Measurements from ENCODE around the gene OSM. TPM values are rescaled to one million over a fixed set of nuclear protein-coding genes. Genes with fewer than 3 reads are reported as not detected.

OSM gene
- total RNA-seq, 1 experiment from 2014 or later = not detected

DNA sequence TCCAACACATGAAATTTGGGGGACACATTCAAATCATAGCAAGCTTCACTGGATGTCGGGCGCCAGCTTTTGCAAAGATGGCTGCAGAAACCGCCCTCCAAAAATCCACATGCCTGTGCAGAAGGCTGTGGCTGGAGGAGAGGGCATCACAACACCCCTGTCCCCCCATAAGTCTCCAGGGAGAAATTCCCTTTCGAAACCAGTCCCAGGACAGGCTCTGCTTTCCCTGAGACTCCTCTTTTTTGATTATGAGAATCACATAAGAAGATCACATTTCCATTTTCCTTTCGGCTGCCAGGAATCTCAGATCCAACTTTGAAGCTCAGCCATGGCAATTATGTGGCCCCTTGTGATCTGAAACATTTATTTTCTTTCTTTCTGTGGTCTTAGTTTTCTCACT lies 29.8 kb downstream of the OSM start:
- no peak overlapping the region for H3K4me3 ChIP-seq (ENCODE audit: low read depth in 2 of 2, low read length in 2 of 2)
- H3K4me1 ChIP-seq (ENCODE audit: control insufficient read depth, insufficient read depth, low read length) = peaks cover 81% of the 10 kb centered on the region
- no peak for TF ChIP-seq POLR2AphosphoS5 (IDR thresholded peaks at IDR 0.05; ENCODE audit: low read depth, low read length)
- TF ChIP-seq, protein P1, sequence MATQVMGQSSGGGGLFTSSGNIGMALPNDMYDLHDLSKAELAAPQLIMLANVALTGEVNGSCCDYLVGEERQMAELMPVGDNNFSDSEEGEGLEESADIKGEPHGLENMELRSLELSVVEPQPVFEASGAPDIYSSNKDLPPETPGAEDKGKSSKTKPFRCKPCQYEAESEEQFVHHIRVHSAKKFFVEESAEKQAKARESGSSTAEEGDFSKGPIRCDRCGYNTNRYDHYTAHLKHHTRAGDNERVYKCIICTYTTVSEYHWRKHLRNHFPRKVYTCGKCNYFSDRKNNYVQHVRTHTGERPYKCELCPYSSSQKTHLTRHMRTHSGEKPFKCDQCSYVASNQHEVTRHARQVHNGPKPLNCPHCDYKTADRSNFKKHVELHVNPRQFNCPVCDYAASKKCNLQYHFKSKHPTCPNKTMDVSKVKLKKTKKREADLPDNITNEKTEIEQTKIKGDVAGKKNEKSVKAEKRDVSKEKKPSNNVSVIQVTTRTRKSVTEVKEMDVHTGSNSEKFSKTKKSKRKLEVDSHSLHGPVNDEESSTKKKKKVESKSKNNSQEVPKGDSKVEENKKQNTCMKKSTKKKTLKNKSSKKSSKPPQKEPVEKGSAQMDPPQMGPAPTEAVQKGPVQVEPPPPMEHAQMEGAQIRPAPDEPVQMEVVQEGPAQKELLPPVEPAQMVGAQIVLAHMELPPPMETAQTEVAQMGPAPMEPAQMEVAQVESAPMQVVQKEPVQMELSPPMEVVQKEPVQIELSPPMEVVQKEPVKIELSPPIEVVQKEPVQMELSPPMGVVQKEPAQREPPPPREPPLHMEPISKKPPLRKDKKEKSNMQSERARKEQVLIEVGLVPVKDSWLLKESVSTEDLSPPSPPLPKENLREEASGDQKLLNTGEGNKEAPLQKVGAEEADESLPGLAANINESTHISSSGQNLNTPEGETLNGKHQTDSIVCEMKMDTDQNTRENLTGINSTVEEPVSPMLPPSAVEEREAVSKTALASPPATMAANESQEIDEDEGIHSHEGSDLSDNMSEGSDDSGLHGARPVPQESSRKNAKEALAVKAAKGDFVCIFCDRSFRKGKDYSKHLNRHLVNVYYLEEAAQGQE (IDR thresholded peaks at IDR 0.05; ENCODE audit: insufficient read depth in 1 of 2, low read depth in 2 of 2, low read length in 1 of 2) = no peak
- TF ChIP-seq SIN3A (IDR thresholded peaks at IDR 0.05; ENCODE audit: borderline replicate concordance, insufficient read depth, low read depth, low read length) = no peak
- no peak for TF ChIP-seq TCF7L2 (IDR thresholded peaks at IDR 0.05; ENCODE audit: low read depth, low read length)
- no peak for TF ChIP-seq CTCF (IDR thresholded peaks at IDR 0.05)
- in situ Hi-C loops (cut with HindIII; ENCODE audit: low pct_unique_long_range_greater_than_20kb, low sequenced_read_pairs) = no loop called here
- ATAC-seq (no peak), DNase-seq (ENCODE audit: low read depth, low spot score) (no peak)
- no TSS peak for BruUV-seq (replicated peaks)
- peak overlapping the region; percentile 95 for H3K27ac ChIP-seq (ENCODE audit: low read length)
- no peaks in the 10 kb centered on the region for H3K9me3 ChIP-seq (ENCODE audit: control insufficient read depth, insufficient read depth, low read depth, low read length)
- intact Hi-C loops (cut with micrococcal nuclease; ENCODE audit: unreplicated experiment) = no loop called here
- ChIA-PET CTCF (no interaction called here), POLR2A (no interaction called here)
- no peaks in the 10 kb centered on the region for H3K27me3 ChIP-seq (ENCODE audit: control insufficient read depth, insufficient read depth, low read length)
- no peaks in the 10 kb centered on the region for H3K36me3 ChIP-seq (ENCODE audit: control insufficient read depth, insufficient read depth, low read length)

GRCh38 chr22:30235687-30236170 lies 30.9 kb downstream of the OSM start:
- TF ChIP-seq POLR2AphosphoS5 (IDR thresholded peaks at IDR 0.05; ENCODE audit: low read depth, low read length) (no peak), TCF7L2 (IDR thresholded peaks at IDR 0.05; ENCODE audit: low read depth, low read length) (no peak), CTCF (IDR thresholded peaks at IDR 0.05) (no peak), SIN3A (IDR thresholded peaks at IDR 0.05; ENCODE audit: borderline replicate concordance, insufficient read depth, low read depth, low read length) (no peak)
- TF ChIP-seq, protein P1 (IDR thresholded peaks at IDR 0.05; ENCODE audit: insufficient read depth in 1 of 2, low read depth in 2 of 2, low read length in 1 of 2) = no peak
- ATAC-seq (peak; percentile 59), DNase-seq (ENCODE audit: low read depth, low spot score) (no peak)
- Histone ChIP-seq H3K27ac (ENCODE audit: low read length) (peak overlapping the region; percentile 95), H3K9me3 (ENCODE audit: control insufficient read depth, insufficient read depth, low read depth, low read length) (no peaks in the 10 kb centered on the region), H3K4me1 (ENCODE audit: control insufficient read depth, insufficient read depth, low read length) (peaks cover 69% of the 10 kb centered on the region), H3K36me3 (ENCODE audit: control insufficient read depth, insufficient read depth, low read length) (no peaks in the 10 kb centered on the region), H3K27me3 (ENCODE audit: control insufficient read depth, insufficient read depth, low read length) (no peaks in the 10 kb centered on the region), H3K4me3 (ENCODE audit: low read depth in 2 of 2, low read length in 2 of 2) (no peak overlapping the region)
- in situ Hi-C loops (cut with HindIII; ENCODE audit: low pct_unique_long_range_greater_than_20kb, low sequenced_read_pairs) (no loop called here), intact Hi-C loops (cut with micrococcal nuclease; ENCODE audit: unreplicated experiment) (no loop called here)
- BruUV-seq (replicated peaks) = no TSS peak
- ChIA-PET CTCF (no interaction called here), POLR2A (no interaction called here)
